Eye (tissue), 1 donor: ENCODE measurements around the gene UGT1A10.
"Not testable (repeated sequence)": the region's sequence is repeated elsewhere in the genome, so short reads cannot be mapped to it uniquely, and the experiment has no call there.

Experiments
- DNase-seq: peaks from one replicate; pipeline ENCODE4 v3.0.0-alpha.2; 2015

UGT1A10 gene

GRCh38 chr2:233746475-233747282 is 110.4 kb downstream of the UGT1A10 start:
- no peak for DNase-seq

GRCh38 chr2:233747283-233747544 is 111.0 kb downstream of the UGT1A10 start:
- no peak for DNase-seq

DNA sequence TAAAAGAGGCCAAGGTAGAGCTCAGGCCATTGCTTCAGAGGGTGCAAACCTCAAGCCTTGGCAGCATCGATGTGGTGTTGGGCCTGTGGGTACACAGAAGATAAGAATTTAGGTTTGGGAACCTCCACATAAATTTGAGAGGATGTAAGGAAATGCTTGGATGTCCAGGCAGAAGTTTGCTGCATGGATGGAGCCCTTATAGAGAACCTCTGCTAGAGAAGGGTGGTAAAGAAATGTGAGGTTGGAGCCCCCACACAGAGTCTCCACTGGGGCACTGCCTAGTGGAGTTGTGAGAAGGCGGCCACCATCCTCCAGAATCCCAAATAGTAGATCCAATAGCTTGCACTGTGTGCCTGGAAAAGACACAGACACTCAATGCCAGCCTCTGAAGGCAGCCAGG is 114.4 kb downstream of the UGT1A10 start:
- not testable (repeated sequence) for DNase-seq

DNA sequence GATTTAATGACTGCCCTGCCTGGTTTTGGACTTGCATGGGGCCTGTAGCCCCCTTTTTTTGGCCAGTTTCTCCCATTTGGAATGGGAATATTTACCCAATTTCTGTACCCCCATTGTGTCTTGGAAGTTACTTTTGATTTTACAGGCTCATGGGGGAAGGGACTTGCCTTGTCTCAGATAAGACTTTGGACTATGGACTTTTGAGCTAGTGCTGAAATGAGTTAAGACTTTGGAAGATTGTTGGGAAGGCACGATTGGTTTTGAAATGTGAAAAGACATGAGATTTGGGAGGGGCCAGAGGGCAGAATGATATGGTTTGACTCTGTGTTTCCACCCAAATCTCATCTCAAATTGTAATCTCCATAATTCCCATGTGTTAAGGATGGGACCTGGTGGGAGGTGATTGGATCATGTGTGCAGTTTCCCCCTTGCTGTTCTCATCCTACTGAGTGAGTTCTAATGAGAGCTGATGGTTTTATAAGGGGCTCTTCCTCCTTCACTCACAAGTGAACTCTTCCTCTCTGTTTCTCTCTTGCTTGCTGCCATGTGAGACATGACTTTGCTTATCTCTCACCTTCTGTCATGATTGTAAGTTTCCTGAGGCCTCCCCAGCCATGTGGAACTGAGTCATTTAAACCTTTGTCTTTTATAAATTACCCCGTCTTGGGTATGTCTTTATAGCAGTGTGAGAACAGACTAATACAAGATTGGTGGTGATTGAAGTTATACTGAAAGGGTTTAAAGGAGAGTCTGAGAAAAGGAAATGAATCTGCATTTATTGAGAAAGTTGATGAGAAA is 115.2 kb downstream of the UGT1A10 start:
- not testable (repeated sequence) for DNase-seq

GRCh38 chr2:233754872-233755611 is 118.8 kb downstream of the UGT1A10 start:
- DNase-seq: no peak

DNA sequence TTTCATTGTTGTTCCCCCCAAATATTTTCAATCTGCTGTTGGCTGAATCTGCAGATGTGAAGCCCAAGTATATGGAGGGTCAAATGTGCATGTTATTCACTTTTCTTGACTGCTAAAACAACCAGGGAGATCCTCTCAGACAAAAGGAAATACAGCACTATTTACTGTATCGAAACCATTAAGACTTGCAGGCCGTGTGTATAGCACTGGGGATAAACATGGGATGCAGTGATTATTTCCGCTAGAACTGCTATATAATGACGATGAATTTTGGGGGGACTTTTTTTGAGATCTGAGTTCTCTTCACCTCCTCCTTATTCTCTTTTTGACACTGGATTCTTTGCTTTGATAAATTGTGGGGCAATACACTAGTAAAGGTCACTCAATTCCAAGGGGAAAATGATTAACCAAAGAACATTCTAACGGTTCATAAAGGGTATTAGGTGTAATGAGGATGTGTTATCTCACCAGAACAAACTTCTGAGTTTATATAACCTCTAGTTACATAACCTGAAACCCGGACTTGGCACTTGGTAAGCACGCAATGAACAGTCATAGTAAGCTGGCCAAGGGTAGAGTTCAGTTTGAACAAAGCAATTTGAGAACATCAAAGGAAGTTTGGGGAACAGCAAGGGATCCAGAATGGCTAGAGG is 120.3 kb downstream of the UGT1A10 start:
- DNase-seq: no peak

DNA sequence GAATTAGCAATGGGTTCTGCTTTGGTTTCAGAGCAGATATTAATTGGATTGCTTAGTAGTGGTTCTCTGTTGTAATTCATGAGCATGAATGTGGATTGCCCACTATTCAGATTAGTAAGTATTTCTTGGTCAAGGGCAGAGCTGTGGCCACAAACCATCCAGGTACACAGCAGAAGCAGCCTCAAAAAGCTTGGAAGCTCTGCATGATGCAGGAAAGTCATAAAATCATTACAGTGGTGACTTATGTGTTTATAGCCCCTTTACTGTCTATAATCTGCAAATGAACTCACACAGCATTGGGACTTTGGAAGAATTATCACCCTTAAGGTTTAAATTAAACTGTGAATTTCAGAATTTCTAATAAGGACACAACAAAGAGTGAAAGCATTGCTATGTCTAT is 121.9 kb downstream of the UGT1A10 start:
- no peak for DNase-seq

DNA sequence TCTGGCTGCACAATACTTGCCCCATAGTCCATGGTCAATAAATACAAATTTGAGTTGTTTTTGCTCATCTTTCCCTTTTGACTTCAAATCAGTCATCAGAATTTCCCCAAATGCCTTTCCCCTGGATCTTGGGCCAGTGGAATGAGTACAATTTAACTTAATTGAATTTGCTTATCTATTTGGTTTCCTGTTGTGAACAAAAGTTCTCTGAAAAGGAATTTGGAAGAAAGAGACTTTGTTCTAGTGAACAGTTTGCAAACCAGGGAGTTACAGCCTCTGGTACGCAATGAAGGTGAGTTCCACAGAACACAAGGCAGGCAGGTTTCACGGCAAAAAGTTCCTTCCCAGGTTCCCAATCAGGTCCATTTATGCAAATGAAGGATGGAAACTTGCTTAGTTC is 122.6 kb downstream of the UGT1A10 start:
- no peak for DNase-seq

- DNase-seq: no peak
Observed at GRCh38 chr2:233760043-233760442, 123.8 kb downstream of the UGT1A10 start, which contains the start of gene UGT1A1. TSS of gene UGT1A1 (plus strand) at chr2:233760270. CDS start at chr2:233760288, 18 bp downstream.

GRCh38 chr2:233761040-233761769 is 125.0 kb downstream of the UGT1A10 start:
- DNase-seq: no peak

DNA sequence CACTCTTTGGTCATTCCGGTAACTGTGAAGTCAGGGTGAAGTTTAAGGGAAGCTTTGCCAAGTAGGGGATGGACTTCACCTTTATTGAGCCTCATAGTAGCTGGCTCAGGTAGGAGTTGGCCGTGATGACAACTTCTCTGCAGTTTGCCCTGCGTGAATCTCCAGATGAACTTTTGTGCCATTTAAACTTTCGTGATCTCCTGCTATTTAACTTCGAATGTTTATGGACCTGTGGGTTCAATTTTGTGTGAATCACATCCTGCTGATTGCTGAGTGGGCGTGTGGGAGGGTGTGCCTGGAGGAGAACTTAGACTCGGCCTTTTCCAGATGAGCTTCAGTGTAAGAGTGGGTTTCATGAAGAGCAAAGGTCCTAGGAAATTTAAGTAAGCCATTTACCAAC is 128.0 kb downstream of the UGT1A10 start:
- DNase-seq: no peak

GRCh38 chr2:233764761-233765160 is 128.5 kb downstream of the UGT1A10 start:
- DNase-seq: no peak

DNA sequence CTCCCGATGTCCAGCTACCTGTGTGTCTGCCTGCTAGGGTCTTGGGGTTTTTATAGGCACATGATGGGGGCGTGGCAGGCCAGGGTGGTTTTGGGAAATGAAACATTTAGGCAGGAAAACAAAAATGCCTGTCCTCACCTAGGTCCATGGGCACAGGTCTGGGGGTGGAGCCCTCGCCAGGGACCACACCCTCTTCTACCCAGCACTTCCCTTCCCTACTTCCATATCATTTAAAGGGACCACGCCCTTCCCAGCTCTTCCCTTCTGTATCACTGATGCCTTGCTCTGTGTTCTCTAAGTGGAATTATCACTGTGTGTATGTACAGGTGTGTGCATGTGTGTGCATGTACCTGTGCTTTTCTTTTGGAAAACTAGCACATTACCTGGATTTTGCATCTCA is 130.2 kb downstream of the UGT1A10 start:
- DNase-seq: no peak

GRCh38 chr2:233768076-233768475 is 131.8 kb downstream of the UGT1A10 start:
- peak; percentile 69 for DNase-seq

DNA sequence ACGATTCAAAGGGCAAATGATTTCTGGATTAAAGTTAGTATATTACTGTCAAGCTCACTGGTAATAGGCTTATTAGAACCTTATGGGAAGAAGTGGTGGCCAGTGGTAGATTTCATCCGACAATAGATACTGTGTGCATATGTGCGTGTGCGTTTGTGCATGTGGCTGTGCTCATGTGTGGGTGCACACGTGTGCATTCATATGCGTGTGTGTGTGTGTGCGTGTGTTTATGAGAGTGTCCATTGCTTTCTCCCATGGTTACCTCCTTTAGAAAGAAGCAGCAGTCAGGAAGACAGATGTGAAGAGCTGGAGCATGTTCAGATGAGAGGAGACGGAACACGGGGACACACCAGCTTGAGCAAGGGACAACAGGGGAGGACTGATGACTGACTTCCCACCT is 133.0 kb downstream of the UGT1A10 start:
- DNase-seq: no peak

DNA sequence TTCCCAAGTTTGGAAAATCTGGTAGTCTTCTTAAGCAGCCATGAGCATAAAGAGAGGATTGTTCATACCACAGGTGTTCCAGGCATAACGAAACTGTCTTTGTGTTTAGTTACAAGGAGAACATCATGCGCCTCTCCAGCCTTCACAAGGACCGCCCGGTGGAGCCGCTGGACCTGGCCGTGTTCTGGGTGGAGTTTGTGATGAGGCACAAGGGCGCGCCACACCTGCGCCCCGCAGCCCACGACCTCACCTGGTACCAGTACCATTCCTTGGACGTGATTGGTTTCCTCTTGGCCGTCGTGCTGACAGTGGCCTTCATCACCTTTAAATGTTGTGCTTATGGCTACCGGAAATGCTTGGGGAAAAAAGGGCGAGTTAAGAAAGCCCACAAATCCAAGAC is 135.9 kb downstream of the UGT1A10 start:
- DNase-seq: no peak

- DNase-seq: no peak
Observed at GRCh38 chr2:233772583-233772982, 136.3 kb downstream of the UGT1A10 start.

GRCh38 chr2:233773854-233774253 is 137.6 kb downstream of the UGT1A10 start:
- no peak for DNase-seq

DNA sequence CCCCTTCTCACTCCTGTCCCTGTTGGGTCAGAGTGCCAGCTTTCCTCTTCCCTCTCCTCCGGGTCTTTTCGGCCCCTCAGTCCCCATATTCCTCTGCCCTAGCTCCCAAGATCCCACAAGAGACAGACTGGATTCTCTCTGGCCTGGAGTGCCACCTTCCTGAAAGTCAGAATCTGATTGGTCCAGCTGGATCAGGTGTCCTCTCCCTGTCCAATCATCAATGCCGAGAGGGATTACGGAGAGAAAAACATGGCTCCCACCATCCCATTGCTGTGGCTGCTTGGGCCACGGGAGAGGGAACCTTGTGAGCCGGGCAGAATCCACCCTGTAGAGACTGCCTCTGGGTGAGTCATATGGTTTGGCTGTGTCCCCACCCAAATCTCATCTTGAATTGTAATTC is 139.2 kb downstream of the UGT1A10 start:
- no peak for DNase-seq

GRCh38 chr2:233778030-233778429 is 141.8 kb downstream of the UGT1A10 start, which contains the start of gene MROH2A:
TSS of gene MROH2A (plus strand) at chr2:233778330. CDS start at chr2:233779359, 1,029 bp downstream.
- no peak for DNase-seq

DNA sequence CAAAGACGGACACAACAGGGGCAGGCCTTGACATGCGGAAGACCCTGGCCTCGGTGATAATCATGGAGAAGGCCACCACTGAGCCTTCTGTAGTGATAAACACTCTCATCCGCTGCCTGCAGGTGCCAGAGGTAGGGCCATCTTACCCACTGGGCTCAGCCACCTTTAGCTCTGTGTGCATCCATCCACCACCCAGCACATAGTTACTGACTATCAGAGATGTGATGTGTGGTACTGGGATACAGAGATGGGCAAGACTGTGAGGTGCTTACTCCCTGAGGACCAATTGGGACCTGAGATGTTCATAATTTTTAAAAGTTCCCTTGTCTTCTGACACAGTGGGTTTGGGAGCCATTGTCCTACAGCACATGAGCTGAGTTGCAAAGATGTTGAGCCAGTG is 143.5 kb downstream of the UGT1A10 start:
- no peak for DNase-seq

GRCh38 chr2:233780771-233781170 is 144.5 kb downstream of the UGT1A10 start:
- no peak for DNase-seq
